A549 (cell line): Measurements from ENCODE around the gene HCRTR1. TPM values are rescaled to one million over a fixed set of nuclear protein-coding genes. Genes with fewer than 3 reads are reported as not detected.

Experiments used
- ATAC-seq, 2 experiments: fragments of 200-7000 bp in 1 of 2; fragments of >200 bp in 1 of 2; cut with Nextera tagmentation in 1 of 2; cut with Tn5 transposase in 1 of 2; 3 replicates each; pipeline versions ENCODE4 v1.8.0 to v1.9.1; 2018 to 2020; ENCODE audit warnings: mild to moderate bottlenecking in 1 of 2, moderate library complexity in 1 of 2
- CTCF ChIA-PET: fragments of 300-600 bp; sonication (Branson Sonifier 250); formaldehyde crosslinking; extraction: SDS; loops from one replicate; lab custom pipeline; 2021; ENCODE audit warnings: antibody characterized with exemption, inconsistent platforms; lab: Yijun Ruan, JAX
- POLR2A ChIA-PET: fragments of 350-600 bp; formaldehyde crosslinking; extraction: SDS; loops from one replicate; lab custom pipeline; 2021; ENCODE audit warnings: antibody characterized with exemption, inconsistent platforms; lab: Yijun Ruan, JAX
- DNase-seq, 2 experiments: peaks; one replicate each; pipeline versions ENCODE4 v3.0.0 to v3.0.0-alpha.2; 2011 to 2016; ENCODE audit warnings: low read depth in 1 of 2, low spot score in 1 of 2
- FAIRE-seq: peaks from 2 replicates; lab custom pipeline; 2011; peaks lifted over from hg19 to GRCh38; lab: Jason Lieb, UNC
- H3K27ac ChIP-seq, 2 experiments: fragments of >200 bp; sonication (Bioruptor Twin); formaldehyde crosslinking; 3 replicates each; pipeline ENCODE4 v1.5.1; 2016 to 2017
- H3K4me1 ChIP-seq: fragments of >200 bp; sonication (Bioruptor Twin); formaldehyde crosslinking; 3 replicates; pipeline ENCODE4 v1.6.1; 2016
- H3K4me2 ChIP-seq: fragments of >200 bp; sonication (Bioruptor Twin); formaldehyde crosslinking; 3 replicates; pipeline ENCODE4 v1.6.1; 2016
- H3K4me3 ChIP-seq: fragments of >200 bp; sonication (Bioruptor Twin); formaldehyde crosslinking; 3 replicates; pipeline ENCODE4 v1.5.1; 2016
- H3K9me3 ChIP-seq: fragments of >200 bp; sonication (Bioruptor Twin); formaldehyde crosslinking; 3 replicates; pipeline ENCODE4 v1.6.1; 2016
- BHLHE40 ChIP-seq: IDR thresholded peaks from 2 replicates; pipeline ENCODE4 v1.6.1; 2012; ENCODE audit warnings: low read depth, low read length, inconsistent platforms
- CBX2 ChIP-seq: fragments of 200-600 bp; sonication (generic); IDR thresholded peaks from 2 replicates; pipeline ENCODE4 v1.6.1; 2016; ENCODE audit warnings: low read depth, mild to moderate bottlenecking, borderline replicate concordance
- CHD2 ChIP-seq: fragments of 150-350 bp; IDR thresholded peaks from 2 replicates; pipeline ENCODE4 v1.6.1; 2014; ENCODE audit warnings: low read length; ENCODE audit not compliant: partially characterized antibody
- EHF ChIP-seq: fragments of 250-450 bp; sonication (Bioruptor Pico); IDR thresholded peaks from 2 replicates; pipeline ENCODE4 v1.5.0; 2020; ENCODE audit warnings: mild to moderate bottlenecking
- EP300 ChIP-seq, 2 experiments: fragments of >200 bp; sonication (Bioruptor Twin); formaldehyde crosslinking; IDR thresholded peaks; 2 replicates in 1 of 2; 3 replicates in 1 of 2; pipeline ENCODE4 v1.6.1; 2016 to 2017
- FOSB ChIP-seq: fragments of 250-450 bp; sonication (Bioruptor Pico); IDR thresholded peaks from 2 replicates; pipeline ENCODE4 v1.5.0; 2020; ENCODE audit warnings: mild to moderate bottlenecking, moderate library complexity
- FOSL2 ChIP-seq, 2 experiments: fragments of 450-650 bp in 1 of 2; fragments of >200 bp in 1 of 2; sonication (Bioruptor Twin) in 1 of 2; formaldehyde crosslinking; IDR thresholded peaks; 2 replicates each; pipeline versions ENCODE4 v1.5.0 to v1.6.1; 2016 to 2020; ENCODE audit warnings: mild to moderate bottlenecking in 1 of 2, moderate library complexity in 1 of 2
- HEYL ChIP-seq: fragments of 250-450 bp; sonication (Bioruptor Pico); IDR thresholded peaks from 2 replicates; pipeline ENCODE4 v1.8.0; 2021; ENCODE audit warnings: mild to moderate bottlenecking, moderate library complexity
- HMGXB4 ChIP-seq: fragments of 250-450 bp; sonication (Bioruptor Pico); IDR thresholded peaks from 2 replicates; pipeline ENCODE4 v1.5.0; 2021; ENCODE audit warnings: mild to moderate bottlenecking, moderate library complexity, borderline replicate concordance
- HOXA7 ChIP-seq: fragments of 250-450 bp; sonication (Bioruptor Pico); IDR thresholded peaks from 2 replicates; pipeline ENCODE4 v1.5.0; 2020; ENCODE audit warnings: mild to moderate bottlenecking, moderate library complexity
- HOXB5 ChIP-seq: fragments of 250-450 bp; sonication (Bioruptor Pico); IDR thresholded peaks from 2 replicates; pipeline ENCODE4 v1.5.0; 2020; ENCODE audit warnings: mild to moderate bottlenecking, moderate library complexity
- MAX ChIP-seq: IDR thresholded peaks from 2 replicates; pipeline ENCODE4 v1.6.1; 2012
- MAZ ChIP-seq: fragments of 150-350 bp; IDR thresholded peaks from 2 replicates; pipeline ENCODE4 v1.6.1; 2014; ENCODE audit warnings: antibody characterized with exemption, low read depth, low read length, borderline replicate concordance
- POLR2A ChIP-seq: IDR thresholded peaks from 2 replicates; pipeline ENCODE4 v1.6.1; 2012; ENCODE audit warnings: mild to moderate bottlenecking, low read length
- RAD21 ChIP-seq, 2 experiments: fragments of >200 bp in 1 of 2; sonication (Bioruptor Twin) in 1 of 2; formaldehyde crosslinking in 1 of 2; IDR thresholded peaks in 1 of 2; conservative IDR thresholded peaks in 1 of 2; 2 replicates in 1 of 2; 3 replicates in 1 of 2; pipeline ENCODE4 v1.6.1; 2012 to 2018; ENCODE audit warnings: inconsistent platforms in 1 of 2
- RCOR1 ChIP-seq: fragments of 150-350 bp; IDR thresholded peaks from 2 replicates; pipeline ENCODE4 v1.6.1; 2014; ENCODE audit warnings: antibody characterized with exemption, low read length, low read depth
- RFX5 ChIP-seq: fragments of 450-650 bp; IDR thresholded peaks from 2 replicates; pipeline ENCODE4 v1.7.1; 2014; ENCODE audit warnings: antibody characterized with exemption, mild to moderate bottlenecking, moderate library complexity
- SMC3 ChIP-seq: fragments of >200 bp; sonication (Bioruptor Twin); formaldehyde crosslinking; IDR thresholded peaks from 3 replicates; pipeline ENCODE4 v1.6.1; 2018; ENCODE audit warnings: inconsistent platforms
- SREBF2 ChIP-seq: fragments of 450-650 bp; IDR thresholded peaks from 2 replicates; pipeline ENCODE4 v1.6.1; 2014; ENCODE audit warnings: mild to moderate bottlenecking, moderate library complexity
- TP53 ChIP-seq: fragments of 250-450 bp; sonication (Bioruptor Pico); IDR thresholded peaks from 2 replicates; pipeline ENCODE4 v1.5.0; 2021; ENCODE audit warnings: mild to moderate bottlenecking, moderate library complexity
- USF2 ChIP-seq: fragments of 450-650 bp; IDR thresholded peaks from 2 replicates; pipeline ENCODE4 v1.6.1; 2014; ENCODE audit warnings: antibody characterized with exemption
- ZNF302 ChIP-seq: fragments of 250-450 bp; sonication (Bioruptor Pico); IDR thresholded peaks from 2 replicates; pipeline ENCODE4 v1.9.0; 2021; ENCODE audit warnings: inconsistent platforms, mild to moderate bottlenecking, moderate library complexity
- ZSCAN20 ChIP-seq: fragments of 250-450 bp; sonication (Bioruptor Pico); IDR thresholded peaks from 2 replicates; pipeline ENCODE4 v1.8.0; 2022; ENCODE audit warnings: mild to moderate bottlenecking, moderate library complexity
- WGBS: methylation state at CpG from one replicate; pipeline ENCODE4 v1.1.6; 2017; ENCODE audit errors: missing lambda C conversion rate; 5-methylcytosine and 5-hydroxymethylcytosine counted together
- polyA plus RNA-seq, 4 experiments: library from polyadenylated mRNA; depleted of rRNA in 3 of 4; stranded (reverse); fragments of >200 nt; fragmentation: RNase III in 1 of 4; extraction: RNeasy Plus Mini Kit Qiagen cat#74134 plus additional on column Dnase treatment in 1 of 4; gene quantifications; 2 replicates in 3 of 4; 3 replicates in 1 of 4; pipeline ENCODE4 v1.2.3, GENCODE V29; 2011 to 2017

Gene HCRTR1
- polyA plus RNA-seq, 2 of the 4 experiments (the other 2 are of a cell fraction), result not detected

GRCh38 chr1:31666263-31666963 lies 48.9 kb downstream of the HCRTR1 start:
- ChIA-PET POLR2A (interaction anchor here (0.9 to 4.4 kb wide), 7 partner anchors 13 to 123 kb away, joined by 3 to 25 read pairs (median 5); partner anchors contain the start of gene PEF1), CTCF (interaction anchor here (0.7 to 11.2 kb wide), 10 partner anchors 15 to 297 kb away, joined by 3 to 183 read pairs (median 9); partner anchors contain the start of gene COL16A1)
- TF ChIP-seq RCOR1 (no peak), RAD21 (conservative IDR thresholded peaks at IDR 0.05 in 1 of 2, IDR thresholded peaks at IDR 0.05 in 1 of 2) (peak in 1 of 2 experiments; percentile 6; a peak in 1 of 5 replicates), HOXA7 (CRISPR knock-in tag) (no peak), MAX (peak; percentile 61), EP300 (IDR thresholded peaks at IDR 0.05) (peak in 1 of 2 experiments; percentile 24; a peak in 1 of 5 replicates)
- ATAC-seq (peak; percentile 62 to 75; a peak in 5 of 6 replicates), DNase-seq (peak; percentile 43 to 71), FAIRE-seq (no peak)
- Histone ChIP-seq H3K4me1 (peaks cover 48% of the 10 kb centered on the region), H3K9me3 (no peaks in the 10 kb centered on the region), H3K4me3 (no peak overlapping the region), H3K27ac (peak overlapping the region; percentile 83 to 91), H3K4me2 (peak overlapping the region; percentile 69)
- WGBS, result 22% methylated on average over 9 of the region's 10 CpGs

- ChIA-PET POLR2A (interaction anchor here (0.7 to 4.4 kb wide), 6 partner anchors 34 to 122 kb away, joined by 3 to 25 read pairs (median 4); no protein-coding TSS in a partner anchor), CTCF (interaction anchor here (1.8 to 11.2 kb wide), 6 partner anchors 16 to 123 kb away, joined by 9 to 183 read pairs (median 87); partner anchors contain the start of gene COL16A1)
- no peak for ATAC-seq
- FAIRE-seq, result no peak
- DNase-seq, result no peak
- TF ChIP-seq USF2, result no peak
- TF ChIP-seq HOXB5 (CRISPR knock-in tag), result no peak
- TF ChIP-seq SMC3, result no peak
- TF ChIP-seq HMGXB4 (CRISPR knock-in tag), result no peak
- no peak for TF ChIP-seq POLR2A
- TF ChIP-seq MAZ, result no peak
- no peak for TF ChIP-seq HEYL
- TF ChIP-seq MAX, result no peak
- TF ChIP-seq ZSCAN20 (CRISPR knock-in tag), result no peak
- TF ChIP-seq TP53, result no peak
- no peak for TF ChIP-seq HOXA7 (CRISPR knock-in tag)
- Histone ChIP-seq H3K9me3 (no peaks in the 10 kb centered on the region), H3K4me3 (no peak overlapping the region), H3K4me1 (peaks cover 48% of the 10 kb centered on the region), H3K27ac (peak overlapping the region; percentile 83 to 91), H3K4me2 (peak overlapping the region; percentile 69)
- 77% methylated on average over 12 of the region's 19 CpGs for WGBS
These were observed 49.7 kb downstream of the HCRTR1 start for GRCh38 chr1:31667065-31667785.

- 88% methylated on average over 6 of the region's 11 CpGs for WGBS
- DNase-seq, result no peak
- H3K4me3 ChIP-seq, result no peak overlapping the region
- POLR2A ChIA-PET, result no interaction called here
- H3K4me1 ChIP-seq, result peaks cover 48% of the 10 kb centered on the region
- no peaks in the 10 kb centered on the region for H3K9me3 ChIP-seq
- TF ChIP-seq EHF (CRISPR knock-in tag) (no peak), SREBF2 (no peak), RAD21 (conservative IDR thresholded peaks at IDR 0.05 in 1 of 2, IDR thresholded peaks at IDR 0.05 in 1 of 2) (no peak), ZNF302 (CRISPR knock-in tag) (no peak), CHD2 (no peak), FOSL2 (IDR thresholded peaks at IDR 0.05) (no peak), FOSL2 (CRISPR knock-in tag; IDR thresholded peaks at IDR 0.05) (no peak), RFX5 (no peak), CBX2 (no peak), FOSB (CRISPR knock-in tag) (no peak), BHLHE40 (no peak)
- ATAC-seq, result no peak
- CTCF ChIA-PET, result interaction anchor here (6.5 to 11.2 kb wide), 4 partner anchors 34 to 121 kb away, joined by 72 to 183 read pairs (median 108); partner anchors contain the start of gene COL16A1
- H3K4me2 ChIP-seq, result no peak overlapping the region
- FAIRE-seq, result no peak
- H3K27ac ChIP-seq, result peak overlapping the region; percentile 83 to 91; a peak in 4 of 6 replicates
These were observed 50.9 kb downstream of the HCRTR1 start for GRCh38 chr1:31668303-31668883.
